Fibroblast of pulmonary artery (primary cell): ENCODE results near the gene FGR.

ENCODE experiments used
- DNase-seq: peaks from one replicate; pipeline ENCODE4 v3.0.0-alpha.2; 2010; ENCODE audit warnings: low read depth
- H3K4me3 ChIP-seq: replicated peaks from 2 replicates; pipeline ENCODE4 v1.5.1; 2011; ENCODE audit warnings: low read depth, mild to moderate bottlenecking, control low read depth, low read length, moderate library complexity
- TF ChIP-seq, protein P1 (sequence below): IDR thresholded peaks from 2 replicates; pipeline ENCODE4 v1.5.1; 2011; ENCODE audit warnings: mild to moderate bottlenecking, control low read depth, low read length, inconsistent platforms; ENCODE audit errors: missing control alignments

Gene FGR

DNA sequence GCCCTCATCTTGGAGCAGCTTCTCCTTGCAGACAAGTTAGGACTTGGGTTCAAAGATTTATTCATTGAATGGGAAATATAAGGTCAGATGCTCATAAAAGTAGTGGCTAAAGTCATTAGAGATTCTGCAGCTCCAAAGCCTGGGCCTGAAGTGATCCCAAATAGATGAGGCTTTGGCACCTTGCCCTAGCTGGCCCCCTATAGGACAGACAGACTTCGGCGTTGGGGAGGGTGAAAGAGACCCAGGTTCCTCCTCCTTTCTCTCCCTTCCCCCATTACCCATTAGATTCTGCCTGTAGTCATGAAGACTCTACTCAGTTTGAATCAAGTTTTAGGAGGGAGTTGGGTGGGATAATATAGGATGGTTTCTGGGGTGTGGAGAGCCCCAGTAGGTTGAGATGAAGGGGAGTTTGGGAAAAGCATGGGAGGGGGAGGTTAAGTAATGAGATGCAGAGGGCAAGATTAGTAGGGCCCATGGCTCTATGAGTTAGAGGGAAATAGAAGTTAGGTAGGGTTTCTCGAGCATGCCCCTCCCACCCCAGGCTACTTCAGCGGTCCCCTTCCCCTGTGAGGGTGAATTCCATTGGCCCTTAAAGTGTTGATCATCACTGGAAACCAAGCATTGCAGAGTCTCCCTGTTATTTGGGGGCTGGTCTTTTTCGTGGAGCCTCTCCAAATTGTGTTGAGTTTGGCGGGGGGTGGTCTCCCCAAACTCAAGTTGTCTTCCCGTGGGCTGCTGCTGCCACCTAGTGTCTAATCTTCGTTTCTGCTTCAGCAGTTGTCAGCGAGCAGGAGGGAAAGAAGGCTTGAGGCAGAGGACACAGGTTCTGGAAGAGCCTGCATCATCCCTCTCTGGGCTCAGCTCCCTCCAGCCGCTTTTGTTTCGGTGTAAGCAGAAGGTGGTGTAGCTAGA is 28.9 kb downstream of the FGR start:
- peak; percentile 73 for DNase-seq
- no peak overlapping the region for H3K4me3 ChIP-seq

DNA sequence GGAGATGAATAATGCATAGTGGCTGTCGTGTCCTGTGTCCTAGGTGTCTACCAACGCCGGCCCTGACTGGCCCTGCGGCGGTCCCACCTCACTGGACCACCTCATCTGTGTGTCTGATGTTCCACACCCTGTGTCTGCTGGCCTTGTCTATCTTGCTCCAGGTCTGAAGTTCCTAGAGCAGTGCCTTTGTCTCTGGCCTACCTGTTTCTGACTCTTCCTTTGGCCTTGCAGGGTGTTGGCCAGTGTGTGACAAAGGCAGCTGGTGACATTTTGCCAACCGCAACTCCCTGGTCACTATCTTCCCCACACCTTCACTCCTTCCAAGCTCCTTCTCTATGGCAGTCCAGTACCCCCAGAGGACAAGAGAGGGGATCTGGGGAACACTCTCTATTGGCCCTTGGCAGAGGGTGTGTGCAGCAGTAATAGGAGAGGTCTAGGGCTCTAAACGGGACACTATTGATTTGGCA is 29.7 kb downstream of the FGR start:
- H3K4me3 ChIP-seq, result no peak overlapping the region
- TF ChIP-seq, protein P1, sequence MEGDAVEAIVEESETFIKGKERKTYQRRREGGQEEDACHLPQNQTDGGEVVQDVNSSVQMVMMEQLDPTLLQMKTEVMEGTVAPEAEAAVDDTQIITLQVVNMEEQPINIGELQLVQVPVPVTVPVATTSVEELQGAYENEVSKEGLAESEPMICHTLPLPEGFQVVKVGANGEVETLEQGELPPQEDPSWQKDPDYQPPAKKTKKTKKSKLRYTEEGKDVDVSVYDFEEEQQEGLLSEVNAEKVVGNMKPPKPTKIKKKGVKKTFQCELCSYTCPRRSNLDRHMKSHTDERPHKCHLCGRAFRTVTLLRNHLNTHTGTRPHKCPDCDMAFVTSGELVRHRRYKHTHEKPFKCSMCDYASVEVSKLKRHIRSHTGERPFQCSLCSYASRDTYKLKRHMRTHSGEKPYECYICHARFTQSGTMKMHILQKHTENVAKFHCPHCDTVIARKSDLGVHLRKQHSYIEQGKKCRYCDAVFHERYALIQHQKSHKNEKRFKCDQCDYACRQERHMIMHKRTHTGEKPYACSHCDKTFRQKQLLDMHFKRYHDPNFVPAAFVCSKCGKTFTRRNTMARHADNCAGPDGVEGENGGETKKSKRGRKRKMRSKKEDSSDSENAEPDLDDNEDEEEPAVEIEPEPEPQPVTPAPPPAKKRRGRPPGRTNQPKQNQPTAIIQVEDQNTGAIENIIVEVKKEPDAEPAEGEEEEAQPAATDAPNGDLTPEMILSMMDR, result no peak
- DNase-seq, result no peak

More for the DNA sequence above, 28.9 kb downstream of the FGR start:
- TF ChIP-seq, protein P1, result peak; percentile 84

DNA sequence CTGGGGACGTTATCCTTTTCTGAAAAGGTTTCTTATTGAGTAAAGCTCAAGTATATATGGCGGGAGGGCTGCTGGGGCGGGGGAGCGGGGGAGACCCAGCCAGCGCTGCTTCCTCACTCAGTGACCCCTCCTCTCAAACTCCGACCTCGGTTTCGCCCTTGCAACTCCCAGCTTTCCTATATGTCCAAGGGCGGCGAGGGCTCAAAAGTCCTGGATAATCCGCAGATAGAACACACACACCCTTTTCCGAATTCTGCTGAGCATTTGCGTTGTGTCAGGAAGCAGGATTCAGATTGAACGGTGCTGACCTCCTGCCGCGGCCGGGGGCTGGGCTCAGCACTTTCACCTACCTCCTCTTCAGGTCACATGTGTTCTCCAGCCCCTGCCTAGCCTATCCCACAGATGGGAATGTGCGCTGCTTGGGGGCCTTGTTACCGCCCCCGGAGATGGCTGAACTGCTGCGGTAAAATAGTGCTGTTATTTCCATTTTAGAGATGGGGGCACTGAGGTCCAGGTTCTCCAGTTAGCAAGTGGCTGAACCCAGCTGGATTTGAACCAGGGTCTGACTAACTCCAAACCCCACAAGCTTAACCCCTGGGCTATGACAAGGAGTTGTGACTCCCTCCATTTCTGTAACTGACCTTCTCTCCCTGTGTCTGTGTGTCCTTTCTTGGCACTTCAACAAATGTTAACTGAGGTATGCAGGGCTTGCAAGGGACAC is 30.2 kb downstream of the FGR start:
- DNase-seq, result no peak
- H3K4me3 ChIP-seq, result peak overlapping the region; percentile 92
- TF ChIP-seq, protein P1, result no peak

DNA sequence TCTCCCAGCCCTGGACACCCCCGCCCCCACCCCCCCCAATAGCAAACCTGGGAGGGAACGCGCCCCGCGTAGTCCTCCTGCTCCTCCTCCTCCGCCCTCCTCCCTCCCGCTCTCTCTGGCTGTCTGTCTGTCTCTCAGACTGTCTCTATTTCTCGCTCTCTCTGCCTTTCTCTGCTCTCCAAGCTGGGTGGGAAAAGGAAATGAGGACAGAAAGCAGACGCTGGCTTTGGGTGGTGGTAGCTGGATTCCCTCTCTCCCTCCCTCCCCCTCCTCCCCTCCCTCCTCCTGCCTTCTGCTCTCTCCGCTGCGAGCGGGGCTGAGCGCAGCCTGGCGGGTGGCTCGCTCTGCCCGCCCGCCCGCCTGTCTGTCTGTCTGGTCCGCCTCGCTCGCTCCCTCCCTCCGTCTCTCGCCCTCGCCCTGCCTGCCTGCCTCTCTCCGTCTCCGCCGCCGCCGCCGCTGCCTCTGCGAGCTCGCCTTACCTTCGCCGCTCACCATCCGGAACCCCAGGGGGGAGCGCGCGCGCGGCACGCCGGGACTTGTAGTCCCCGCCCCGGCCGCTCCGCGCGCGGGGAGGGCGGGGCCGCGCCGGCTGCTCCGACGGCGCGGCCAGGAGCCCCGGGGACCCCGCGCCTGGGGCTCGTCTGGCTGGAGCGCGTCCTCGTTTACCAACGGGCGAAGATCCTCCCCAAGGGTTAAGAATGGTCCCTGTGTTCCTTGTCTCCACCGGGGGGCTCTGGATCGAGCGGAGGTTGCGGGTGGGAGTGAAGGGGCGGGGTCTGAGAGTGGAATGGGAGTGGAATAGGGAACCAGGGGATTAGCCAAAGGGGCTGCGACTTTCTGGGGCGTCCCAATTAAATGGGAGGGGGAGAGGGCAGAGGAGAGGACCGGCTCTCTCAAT is 31.1 kb downstream of the FGR start, which contains the start of gene AHDC1:
Gene AHDC1 (minus strand): TSS at position 464 of the 898 bp plus-strand sequence. CDS start 52,029 bp downstream, outside the sequence.
- DNase-seq, result peak; percentile 90
- peak within 1 kb of the TSS; percentile 92 for H3K4me3 ChIP-seq
- TF ChIP-seq, protein P1, result no peak

DNA sequence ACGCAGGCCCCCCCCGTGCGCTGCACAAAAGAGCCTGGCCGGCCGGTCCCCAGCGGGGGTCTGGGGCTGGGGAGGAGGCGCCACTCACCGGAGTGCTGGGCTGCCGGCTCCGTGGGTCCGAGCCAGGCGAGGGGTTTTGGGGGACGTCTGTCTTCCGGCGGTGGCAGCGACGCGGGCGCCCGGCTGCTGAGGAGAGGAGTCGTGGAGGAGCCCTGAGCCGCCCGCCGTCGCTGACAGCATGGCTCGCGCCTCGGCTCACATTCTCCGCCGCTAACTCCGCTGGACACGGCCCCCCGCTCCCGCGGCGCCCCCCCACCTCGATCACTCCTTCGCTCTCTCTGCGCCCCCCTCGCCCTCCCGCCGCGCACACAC is 31.7 kb downstream of the FGR start:
- peak overlapping the region; percentile 92 for H3K4me3 ChIP-seq
- TF ChIP-seq, protein P1, result no peak
- DNase-seq, result no peak
